K562 (cell line): Measurements from ENCODE around the gene CTBS. TPM values are rescaled to one million over a fixed set of nuclear protein-coding genes. Genes with fewer than 3 reads are reported as not detected.
A peak's percentile ranks its signal among the peaks of the same experiment; 100 is the strongest.

Source experiments
- CREBBP ChIP-seq: IDR thresholded peaks from one replicate; pipeline ENCODE4 v1.6.1; 2012; ENCODE audit warnings: low read depth, mild to moderate bottlenecking, control low read depth, inconsistent platforms, low read length
- E2F6 ChIP-seq, 2 experiments: IDR thresholded peaks; 2 replicates each; pipeline ENCODE4 v1.6.1; 2011; ENCODE audit warnings: borderline replicate concordance in 1 of 2, control low read depth in 1 of 2, low read depth in 1 of 2, low read length in 1 of 2, mild to moderate bottlenecking in 1 of 2, mixed read lengths in 1 of 2, moderate library complexity in 1 of 2; ENCODE audit not compliant: insufficient read depth in 1 of 2, insufficient read length in 1 of 2, poor library complexity in 1 of 2, severe bottlenecking in 1 of 2; ENCODE audit errors: extremely low read depth in 1 of 2
- HES1 ChIP-seq: fragments of 450-650 bp; IDR thresholded peaks from 2 replicates; pipeline ENCODE4 v1.6.1; 2016; ENCODE audit warnings: low read depth, mild to moderate bottlenecking, moderate library complexity
- HMGXB4 ChIP-seq: sonication (generic); formaldehyde crosslinking; IDR thresholded peaks from 2 replicates; pipeline ENCODE4 v1.8.1; 2023; ENCODE audit warnings: mild to moderate bottlenecking, missing genetic modification reagents
- MBD2 ChIP-seq: sonication (generic); IDR thresholded peaks from 2 replicates; pipeline ENCODE4 v1.6.1; 2016; ENCODE audit warnings: low read depth, borderline replicate concordance
- NR2F6 ChIP-seq: fragments of 450-650 bp; formaldehyde crosslinking; IDR thresholded peaks from 2 replicates; pipeline ENCODE4 v1.4.0; 2020; ENCODE audit warnings: mild to moderate bottlenecking
- PHB ChIP-seq: fragments of 250-450 bp; sonication (Bioruptor Pico); IDR thresholded peaks from 2 replicates; pipeline ENCODE4 v1.5.0; 2021
- RBM34 ChIP-seq: fragments of 200-400 bp; formaldehyde crosslinking; IDR thresholded peaks from 2 replicates; pipeline ENCODE4 v1.6.1; 2018; ENCODE audit warnings: low read length, borderline replicate concordance; ENCODE audit not compliant: insufficient read depth
- RBM39 ChIP-seq: fragments of 200-400 bp; formaldehyde crosslinking; optimal IDR thresholded peaks from 2 replicates; pipeline ENCODE3; 2018; ENCODE audit warnings: low read depth, low read length
- SIN3B ChIP-seq: fragments of 450-650 bp; IDR thresholded peaks from 2 replicates; pipeline ENCODE4 v1.6.1; 2017; ENCODE audit warnings: low read depth, mild to moderate bottlenecking, moderate library complexity
- SRSF9 ChIP-seq: fragments of 200-400 bp; formaldehyde crosslinking; IDR thresholded peaks from 2 replicates; pipeline ENCODE4 v1.6.1; 2017; ENCODE audit warnings: low read depth, low read length, borderline replicate concordance
- UBTF ChIP-seq, 2 experiments: IDR thresholded peaks; 2 replicates each; pipeline ENCODE4 v1.6.1; 2012; ENCODE audit warnings: improper control_type of control experiment in 2 of 2, low read depth in 2 of 2, low read length in 2 of 2, borderline replicate concordance in 1 of 2
- WHSC1 ChIP-seq: IDR thresholded peaks from one replicate; pipeline ENCODE4 v1.6.1; 2012; ENCODE audit warnings: low read length, control low read depth, inconsistent platforms
- ZNF12 ChIP-seq: sonication (generic); formaldehyde crosslinking; IDR thresholded peaks from 2 replicates; pipeline ENCODE4 v1.4.0; 2020; ENCODE audit warnings: mild to moderate bottlenecking, missing genetic modification reagents
- ZNF224 ChIP-seq: sonication (generic); formaldehyde crosslinking; IDR thresholded peaks from 2 replicates; pipeline ENCODE4 v1.8.0; 2022; ENCODE audit warnings: mild to moderate bottlenecking, missing genetic modification reagents
- ZNF518B ChIP-seq: fragments of 250-450 bp; sonication (Bioruptor Pico); IDR thresholded peaks from 2 replicates; pipeline ENCODE4 v1.5.0; 2021; ENCODE audit warnings: mild to moderate bottlenecking, moderate library complexity
- ZNF830 ChIP-seq: fragments of 250-450 bp; sonication (Bioruptor Pico); IDR thresholded peaks from 2 replicates; pipeline ENCODE4 v1.5.0; 2021; ENCODE audit warnings: mild to moderate bottlenecking
- polyA plus RNA-seq, 8 experiments: library from polyadenylated mRNA; depleted of rRNA in 4 of 8; stranded (reverse) in 5 of 8; unstranded in 3 of 8; fragments of >200 nt; fragmentation: Nextera tagmentation in 2 of 8; fragmentation: Illumina TruSeq in 1 of 8; extraction: Ambion mirVana in 2 of 8; extraction: Trizol in 1 of 8; gene quantifications; 2 replicates each; pipeline versions ENCODE4 v1.2.1 to v1.2.3, GENCODE V29; 2011 to 2014; ENCODE audit warnings: inconsistent platforms in 1 of 8, missing spikeins in 1 of 8
- total RNA-seq, 7 experiments: library from RNA; depleted of rRNA in 6 of 7; stranded (reverse); fragments of >200 nt in 6 of 7; fragmentation: Illumina TruSeq in 2 of 7; extraction: Trizol in 2 of 7; gene quantifications; 2 replicates each; pipeline versions ENCODE4 v1.2.1 to v1.2.3, GENCODE V29; 2011 to 2021; ENCODE audit warnings: low replicate concordance in 1 of 7

Gene CTBS
- total and polyA plus RNA-seq, 9 of the 15 experiments (the other 6 are each of a cell fraction or from before 2014, with no cell fraction given): 3.0 to 19.8 (median 9.9) TPM

- TF ChIP-seq ZNF830 (CRISPR knock-in tag) (no peak), SIN3B (no peak), MBD2 (peak; percentile 60; the same call in 1 of the 2 replicates), UBTF (IDR thresholded peaks at IDR 0.05; ENCODE audit: borderline replicate concordance in 1 of 2, low read depth in 2 of 2, low read length in 2 of 2) (peak; percentile 86 to 93; a peak in 3 of 4 replicates), ZNF224 (CRISPR knock-in tag) (peak; percentile 60; the same call in 1 of the 2 replicates), SRSF9 (no peak), WHSC1 (no peak), PHB (CRISPR knock-in tag) (0 out of 2 replicates have a peak, but pooled peaks have one; percentile 8), ZNF12 (CRISPR knock-in tag) (0 out of 2 replicates have a peak, but pooled peaks have one; percentile 60), HES1 (no peak), RBM39 (peak; percentile 68), RBM34 (no peak), ZNF518B (CRISPR knock-in tag) (no peak), CREBBP (no peak), E2F6 (IDR thresholded peaks at IDR 0.05; ENCODE audit: borderline replicate concordance in 1 of 2, extremely low read depth in 1 of 2, insufficient read depth in 1 of 2, insufficient read length in 1 of 2, low read depth in 1 of 2, low read length in 1 of 2, poor library complexity in 1 of 2, severe bottlenecking in 1 of 2) (peak; percentile 71 to 85), HMGXB4 (CRISPR knock-in tag) (no peak), NR2F6 (CRISPR knock-in tag) (no peak)
Measured at GRCh38 chr1:84573967-84574842, at the start of gene CTBS (continued).
